Fibroblast of mammary gland (primary cell): Measurements from ENCODE around the gene OMA1.

Experiments
- DNase-seq: peaks from one replicate; pipeline ENCODE4 v3.0.0-alpha.2; 2010; ENCODE audit warnings: low read depth
- H3K4me3 ChIP-seq: 2 replicates; pipeline ENCODE4 v1.5.1; 2011; ENCODE audit warnings: low read depth, mild to moderate bottlenecking, low read length, moderate library complexity; ENCODE audit not compliant: control insufficient read depth
- TF ChIP-seq, protein P1 (sequence below): conservative IDR thresholded peaks from 2 replicates; pipeline ENCODE4 v1.5.1; 2011; ENCODE audit warnings: low read depth, low read length, inconsistent platforms; ENCODE audit not compliant: control insufficient read depth, insufficient read depth

Gene OMA1

GRCh38 chr1:58481962-58482361 is 64.6 kb downstream of the OMA1 start:
- TF ChIP-seq, protein P1, sequence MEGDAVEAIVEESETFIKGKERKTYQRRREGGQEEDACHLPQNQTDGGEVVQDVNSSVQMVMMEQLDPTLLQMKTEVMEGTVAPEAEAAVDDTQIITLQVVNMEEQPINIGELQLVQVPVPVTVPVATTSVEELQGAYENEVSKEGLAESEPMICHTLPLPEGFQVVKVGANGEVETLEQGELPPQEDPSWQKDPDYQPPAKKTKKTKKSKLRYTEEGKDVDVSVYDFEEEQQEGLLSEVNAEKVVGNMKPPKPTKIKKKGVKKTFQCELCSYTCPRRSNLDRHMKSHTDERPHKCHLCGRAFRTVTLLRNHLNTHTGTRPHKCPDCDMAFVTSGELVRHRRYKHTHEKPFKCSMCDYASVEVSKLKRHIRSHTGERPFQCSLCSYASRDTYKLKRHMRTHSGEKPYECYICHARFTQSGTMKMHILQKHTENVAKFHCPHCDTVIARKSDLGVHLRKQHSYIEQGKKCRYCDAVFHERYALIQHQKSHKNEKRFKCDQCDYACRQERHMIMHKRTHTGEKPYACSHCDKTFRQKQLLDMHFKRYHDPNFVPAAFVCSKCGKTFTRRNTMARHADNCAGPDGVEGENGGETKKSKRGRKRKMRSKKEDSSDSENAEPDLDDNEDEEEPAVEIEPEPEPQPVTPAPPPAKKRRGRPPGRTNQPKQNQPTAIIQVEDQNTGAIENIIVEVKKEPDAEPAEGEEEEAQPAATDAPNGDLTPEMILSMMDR: no peak
- H3K4me3 ChIP-seq: no peak overlapping the region
- no peak for DNase-seq

DNA sequence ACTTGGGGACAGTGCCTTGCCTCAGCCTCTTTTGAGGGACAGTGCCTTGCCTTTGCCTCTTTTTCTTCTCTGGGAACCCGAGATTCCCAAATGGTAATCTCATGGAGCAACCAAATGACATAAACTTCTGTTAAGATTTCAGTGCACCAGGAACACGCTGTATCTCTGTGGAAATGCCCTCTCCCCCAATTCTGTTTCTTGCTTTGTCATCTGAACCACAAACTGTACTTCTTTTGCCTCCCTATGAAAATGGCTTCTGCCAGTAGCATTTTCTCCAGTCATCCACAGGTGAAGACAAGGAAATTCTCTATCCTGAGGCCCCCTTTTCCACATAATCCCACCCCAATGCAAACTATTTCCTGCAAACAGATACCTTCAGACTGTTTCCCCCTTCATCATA is 66.3 kb downstream of the OMA1 start:
- TF ChIP-seq, protein P1: no peak
- H3K4me3 ChIP-seq: no peak overlapping the region
- DNase-seq: no peak

- no peak for DNase-seq
- H3K4me3 ChIP-seq: no peak overlapping the region
- TF ChIP-seq, protein P1: no peak
These were observed 69.1 kb downstream of the OMA1 start for GRCh38 chr1:58477390-58477789.

- no peak overlapping the region for H3K4me3 ChIP-seq
- TF ChIP-seq, protein P1: no peak
- no peak for DNase-seq
These were observed 70.3 kb downstream of the OMA1 start for GRCh38 chr1:58476179-58476578.

GRCh38 chr1:58469476-58469875 is 77.0 kb downstream of the OMA1 start:
- no peak for DNase-seq
- H3K4me3 ChIP-seq: no peak overlapping the region
- TF ChIP-seq, protein P1: no peak

GRCh38 chr1:58469016-58469415 is 77.5 kb downstream of the OMA1 start:
- H3K4me3 ChIP-seq: no peak overlapping the region
- TF ChIP-seq, protein P1: no peak
- DNase-seq: no peak

- no peak for DNase-seq
- TF ChIP-seq, protein P1: no peak
- no peak overlapping the region for H3K4me3 ChIP-seq
These were observed 77.9 kb downstream of the OMA1 start for GRCh38 chr1:58468612-58469011.
